ENCODE data around the gene GALNT13. TPM values are rescaled to one million over a fixed set of nuclear protein-coding genes. Genes with fewer than 3 reads are reported as not detected.

Gene GALNT13
- total RNA-seq, 1 donor: 0.36 TPM

DNA sequence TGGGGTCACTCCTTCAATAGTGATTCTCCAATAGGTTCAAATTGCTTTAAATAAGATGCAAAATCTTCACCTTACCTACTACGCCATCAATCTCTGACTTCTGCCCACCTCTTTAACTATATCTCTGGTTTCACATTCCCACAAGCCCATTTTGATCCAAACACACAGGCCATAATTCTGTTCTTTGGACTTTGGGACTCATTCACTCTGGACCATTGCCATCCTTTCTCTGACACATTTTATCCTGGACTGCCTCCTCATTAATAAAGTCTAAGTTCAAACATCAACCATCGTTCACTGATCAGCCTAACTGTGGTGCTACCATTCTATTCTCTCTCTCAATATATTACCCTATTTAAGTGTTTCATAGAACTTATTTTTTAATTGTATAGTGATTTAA is 332.2 kb downstream of the GALNT13 start:
- Histone ChIP-seq H3K4me2 (ENCODE audit: insufficient read depth, low read length) (no peak overlapping the region), H3K9me3 (ENCODE audit: low read depth, low read length) (no peaks in the 10 kb centered on the region), H3K36me3 (ENCODE audit: insufficient read depth, low read length) (no peaks in the 10 kb centered on the region), H4K20me1 (ENCODE audit: insufficient read depth, low read length) (no peaks in the 10 kb centered on the region), H3K27ac (ENCODE audit: low read depth, low read length) (no peak overlapping the region), H3K79me2 (ENCODE audit: insufficient read depth, low read length) (no peaks in the 10 kb centered on the region), H3K4me3 (ENCODE audit: insufficient read depth, low read length) (no peak overlapping the region), H3K27me3 (ENCODE audit: insufficient read depth, low read length) (no peaks in the 10 kb centered on the region), H3K4me1 (ENCODE audit: insufficient read depth, low read length) (no peaks in the 10 kb centered on the region), H2AFZ (ENCODE audit: low read length) (no peak overlapping the region)
- TF ChIP-seq, protein P1, sequence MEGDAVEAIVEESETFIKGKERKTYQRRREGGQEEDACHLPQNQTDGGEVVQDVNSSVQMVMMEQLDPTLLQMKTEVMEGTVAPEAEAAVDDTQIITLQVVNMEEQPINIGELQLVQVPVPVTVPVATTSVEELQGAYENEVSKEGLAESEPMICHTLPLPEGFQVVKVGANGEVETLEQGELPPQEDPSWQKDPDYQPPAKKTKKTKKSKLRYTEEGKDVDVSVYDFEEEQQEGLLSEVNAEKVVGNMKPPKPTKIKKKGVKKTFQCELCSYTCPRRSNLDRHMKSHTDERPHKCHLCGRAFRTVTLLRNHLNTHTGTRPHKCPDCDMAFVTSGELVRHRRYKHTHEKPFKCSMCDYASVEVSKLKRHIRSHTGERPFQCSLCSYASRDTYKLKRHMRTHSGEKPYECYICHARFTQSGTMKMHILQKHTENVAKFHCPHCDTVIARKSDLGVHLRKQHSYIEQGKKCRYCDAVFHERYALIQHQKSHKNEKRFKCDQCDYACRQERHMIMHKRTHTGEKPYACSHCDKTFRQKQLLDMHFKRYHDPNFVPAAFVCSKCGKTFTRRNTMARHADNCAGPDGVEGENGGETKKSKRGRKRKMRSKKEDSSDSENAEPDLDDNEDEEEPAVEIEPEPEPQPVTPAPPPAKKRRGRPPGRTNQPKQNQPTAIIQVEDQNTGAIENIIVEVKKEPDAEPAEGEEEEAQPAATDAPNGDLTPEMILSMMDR (IDR thresholded peaks at IDR 0.05; ENCODE audit: extremely low read depth, low read depth, low read length): no peak
- no peak for DNase-seq (ENCODE audit: insufficient read length, low spot score, missing footprints)

- no peaks in the 10 kb centered on the region for H3K4me1 ChIP-seq (ENCODE audit: insufficient read depth, low read length)
- H3K9me3 ChIP-seq (ENCODE audit: low read depth, low read length): no peaks in the 10 kb centered on the region
- no peaks in the 10 kb centered on the region for H3K79me2 ChIP-seq (ENCODE audit: insufficient read depth, low read length)
- H3K36me3 ChIP-seq (ENCODE audit: insufficient read depth, low read length): no peaks in the 10 kb centered on the region
- H3K4me2 ChIP-seq (ENCODE audit: insufficient read depth, low read length): no peak overlapping the region
- H2AFZ ChIP-seq (ENCODE audit: low read length): no peak overlapping the region
- H3K27me3 ChIP-seq (ENCODE audit: insufficient read depth, low read length): no peaks in the 10 kb centered on the region
- no peaks in the 10 kb centered on the region for H4K20me1 ChIP-seq (ENCODE audit: insufficient read depth, low read length)
- H3K27ac ChIP-seq (ENCODE audit: low read depth, low read length): no peak overlapping the region
- no peak for DNase-seq (ENCODE audit: insufficient read length, low spot score, missing footprints)
- H3K4me3 ChIP-seq (ENCODE audit: insufficient read depth, low read length): no peak overlapping the region
- TF ChIP-seq, protein P1 (IDR thresholded peaks at IDR 0.05; ENCODE audit: extremely low read depth, low read depth, low read length): no peak
Observed at GRCh38 chr2:154207288-154208047, 335.7 kb downstream of the GALNT13 start.

DNA sequence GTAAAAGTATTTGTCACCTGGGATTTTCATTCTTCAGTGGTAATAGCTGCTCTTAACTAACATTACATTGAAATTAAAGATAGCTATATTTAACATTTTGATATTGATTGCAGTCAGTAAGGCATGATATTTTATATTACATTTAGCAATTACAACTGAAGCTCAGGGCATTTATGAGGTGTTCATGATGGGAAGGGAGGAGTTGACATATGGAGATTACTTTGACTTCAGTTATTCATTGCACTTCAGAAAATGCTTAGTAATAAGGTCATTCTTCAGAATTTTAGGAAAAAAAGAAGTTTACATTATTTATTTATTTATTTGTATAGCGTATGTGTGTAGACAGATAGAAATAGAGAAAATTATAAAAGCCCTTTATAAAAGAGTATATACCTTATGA is 352.0 kb downstream of the GALNT13 start:
- H3K27me3 ChIP-seq (ENCODE audit: insufficient read depth, low read length): no peaks in the 10 kb centered on the region
- H3K79me2 ChIP-seq (ENCODE audit: insufficient read depth, low read length): no peaks in the 10 kb centered on the region
- H3K36me3 ChIP-seq (ENCODE audit: insufficient read depth, low read length): no peaks in the 10 kb centered on the region
- TF ChIP-seq, protein P1 (IDR thresholded peaks at IDR 0.05; ENCODE audit: extremely low read depth, low read depth, low read length): no peak
- no peak overlapping the region for H3K4me3 ChIP-seq (ENCODE audit: insufficient read depth, low read length)
- H3K4me2 ChIP-seq (ENCODE audit: insufficient read depth, low read length): no peak overlapping the region
- no peak overlapping the region for H2AFZ ChIP-seq (ENCODE audit: low read length)
- no peak for DNase-seq (ENCODE audit: insufficient read length, low spot score, missing footprints)
- H3K9me3 ChIP-seq (ENCODE audit: low read depth, low read length): no peaks in the 10 kb centered on the region
- no peaks in the 10 kb centered on the region for H3K4me1 ChIP-seq (ENCODE audit: insufficient read depth, low read length)
- H3K27ac ChIP-seq (ENCODE audit: low read depth, low read length): no peak overlapping the region
- H4K20me1 ChIP-seq (ENCODE audit: insufficient read depth, low read length): no peaks in the 10 kb centered on the region

GRCh38 chr2:154226931-154227330 is 355.2 kb downstream of the GALNT13 start:
- Histone ChIP-seq H2AFZ (ENCODE audit: low read length) (no peak overlapping the region), H3K27ac (ENCODE audit: low read depth, low read length) (no peak overlapping the region), H4K20me1 (ENCODE audit: insufficient read depth, low read length) (no peaks in the 10 kb centered on the region), H3K4me3 (ENCODE audit: insufficient read depth, low read length) (no peak overlapping the region), H3K36me3 (ENCODE audit: insufficient read depth, low read length) (no peaks in the 10 kb centered on the region), H3K4me2 (ENCODE audit: insufficient read depth, low read length) (no peak overlapping the region), H3K27me3 (ENCODE audit: insufficient read depth, low read length) (no peaks in the 10 kb centered on the region), H3K79me2 (ENCODE audit: insufficient read depth, low read length) (no peaks in the 10 kb centered on the region), H3K4me1 (ENCODE audit: insufficient read depth, low read length) (no peaks in the 10 kb centered on the region), H3K9me3 (ENCODE audit: low read depth, low read length) (no peaks in the 10 kb centered on the region)
- TF ChIP-seq, protein P1 (IDR thresholded peaks at IDR 0.05; ENCODE audit: extremely low read depth, low read depth, low read length): no peak
- DNase-seq (ENCODE audit: insufficient read length, low spot score, missing footprints): no peak
